Measurements from ENCODE around the gene FAM107A. TPM values are rescaled to one million over a fixed set of nuclear protein-coding genes. Genes with fewer than 3 reads are reported as not detected.
A peak's percentile ranks its signal among the peaks of the same experiment; 100 is the strongest.
"Not testable (repeated sequence)": the region's sequence is repeated elsewhere in the genome, so short reads cannot be mapped to it uniquely, and the experiment has no call there.

Gene FAM107A
- total RNA-seq, 1 donor from 2014 or later = 0.63 TPM

GRCh38 chr3:58531555-58531954 is 45.6 kb downstream of the FAM107A start:
- no peaks in the 10 kb centered on the region for H3K27me3 ChIP-seq (ENCODE audit: control insufficient read depth, insufficient read depth, low read length)
- H3K4me3 ChIP-seq (ENCODE audit: low read depth, low read length) = no peak overlapping the region
- no peak for TF ChIP-seq CTCF (IDR thresholded peaks at IDR 0.05; ENCODE audit: insufficient read depth, low read length, poor library complexity, severe bottlenecking)
- no peak for DNase-seq (ENCODE audit: low read depth)
- H3K36me3 ChIP-seq (ENCODE audit: control insufficient read depth, insufficient read depth, low read length) = no peaks in the 10 kb centered on the region

GRCh38 chr3:58530354-58530865 is 46.8 kb downstream of the FAM107A start:
- H3K4me3 ChIP-seq (ENCODE audit: low read depth, low read length) = no peak overlapping the region
- no peaks in the 10 kb centered on the region for H3K36me3 ChIP-seq (ENCODE audit: control insufficient read depth, insufficient read depth, low read length)
- no peak for DNase-seq (ENCODE audit: low read depth)
- no peaks in the 10 kb centered on the region for H3K27me3 ChIP-seq (ENCODE audit: control insufficient read depth, insufficient read depth, low read length)
- no peak for TF ChIP-seq CTCF (IDR thresholded peaks at IDR 0.05; ENCODE audit: insufficient read depth, low read length, poor library complexity, severe bottlenecking)

GRCh38 chr3:58529516-58530353 is 47.5 kb downstream of the FAM107A start:
- DNase-seq (ENCODE audit: low read depth) = no peak
- TF ChIP-seq CTCF (IDR thresholded peaks at IDR 0.05; ENCODE audit: insufficient read depth, low read length, poor library complexity, severe bottlenecking) = peak; percentile 28
- H3K4me3 ChIP-seq (ENCODE audit: low read depth, low read length) = no peak overlapping the region
- H3K36me3 ChIP-seq (ENCODE audit: control insufficient read depth, insufficient read depth, low read length) = no peaks in the 10 kb centered on the region
- H3K27me3 ChIP-seq (ENCODE audit: control insufficient read depth, insufficient read depth, low read length) = no peaks in the 10 kb centered on the region

- Histone ChIP-seq H3K4me3 (ENCODE audit: low read depth, low read length) (no peak overlapping the region), H3K27me3 (ENCODE audit: control insufficient read depth, insufficient read depth, low read length) (no peaks in the 10 kb centered on the region), H3K36me3 (ENCODE audit: control insufficient read depth, insufficient read depth, low read length) (no peaks in the 10 kb centered on the region)
- no peak for TF ChIP-seq CTCF (IDR thresholded peaks at IDR 0.05; ENCODE audit: insufficient read depth, low read length, poor library complexity, severe bottlenecking)
- peak; percentile 41 for DNase-seq (ENCODE audit: low read depth)
Observed at GRCh38 chr3:58528629-58529028, 48.6 kb downstream of the FAM107A start.

- H3K27me3 ChIP-seq (ENCODE audit: control insufficient read depth, insufficient read depth, low read length); DNase-seq (ENCODE audit: low read depth); H3K4me3 ChIP-seq (ENCODE audit: low read depth, low read length); H3K36me3 ChIP-seq (ENCODE audit: control insufficient read depth, insufficient read depth, low read length): not testable (repeated sequence)
Observed at GRCh38 chr3:58527440-58527839, 49.8 kb downstream of the FAM107A start.

GRCh38 chr3:58526515-58526957 is 50.7 kb downstream of the FAM107A start:
- no peaks in the 10 kb centered on the region for H3K27me3 ChIP-seq (ENCODE audit: control insufficient read depth, insufficient read depth, low read length)
- no peak overlapping the region for H3K4me3 ChIP-seq (ENCODE audit: low read depth, low read length)
- no peaks in the 10 kb centered on the region for H3K36me3 ChIP-seq (ENCODE audit: control insufficient read depth, insufficient read depth, low read length)
- DNase-seq (ENCODE audit: low read depth) = peak; percentile 76
- no peak for TF ChIP-seq CTCF (IDR thresholded peaks at IDR 0.05; ENCODE audit: insufficient read depth, low read length, poor library complexity, severe bottlenecking)
